Astrocyte (in vitro differentiated cells and primary cell): Measurements from ENCODE around the gene MGMT.

Experiments
- CTCF ChIP-seq: IDR thresholded peaks from 2 replicates; pipeline ENCODE4 v1.5.1; 2011; ENCODE audit warnings: low read depth, mild to moderate bottlenecking, inconsistent platforms, low read length, moderate library complexity; ENCODE audit not compliant: insufficient read depth
- EZH2 ChIP-seq: IDR thresholded peaks from 2 replicates; pipeline ENCODE4 v1.6.1; 2012; ENCODE audit warnings: mild to moderate bottlenecking, low read length, inconsistent platforms; ENCODE audit not compliant: insufficient read depth

- no peak for TF ChIP-seq CTCF
- no peak for TF ChIP-seq EZH2
Measured at GRCh38 chr10:129476431-129476830, 9.4 kb downstream of the MGMT start.
